OCI-LY3 (cell line): ENCODE results near the gene COX6A2.

ENCODE experiments used
- H2AFZ ChIP-seq: fragments of 200-600, 300-600 bp; shearing (Covaris generic); 2 replicates; pipeline ENCODE4 v1.6.0; 2014; ENCODE audit warnings: antibody characterized with exemption, low read depth, low read length
- H3K27ac ChIP-seq: fragments of 200-600, 300-600 bp; sonication (generic); 2 replicates; pipeline ENCODE4 v1.5.1; 2014; ENCODE audit warnings: mild to moderate bottlenecking, low read length, moderate library complexity, mixed read lengths
- H3K27me3 ChIP-seq: fragments of 200-600, 300-600 bp; sonication (generic); 2 replicates; pipeline ENCODE4 v1.6.1; 2014; ENCODE audit warnings: low read depth, low read length, mixed read lengths
- H3K36me3 ChIP-seq: fragments of 200-600, 300-600 bp; sonication (generic); replicated peaks from 2 replicates; pipeline ENCODE3; 2014; ENCODE audit warnings: low read depth, low read length, mixed read lengths
- H3K4me1 ChIP-seq: fragments of 300-600, 200-600 bp; sonication (generic); 2 replicates; pipeline ENCODE4 v1.6.1; 2014; ENCODE audit warnings: low read length, mixed read lengths
- H3K4me2 ChIP-seq: fragments of 200-600, 300-600 bp; sonication (generic); 2 replicates; pipeline ENCODE4 v1.6.1; 2014; ENCODE audit warnings: low read length, mixed read lengths
- H3K4me3 ChIP-seq: fragments of 300-600, 200-600 bp; sonication (generic); 2 replicates; pipeline ENCODE4 v1.5.1; 2014; ENCODE audit warnings: antibody characterized with exemption, mild to moderate bottlenecking, low read length, moderate library complexity
- H3K79me2 ChIP-seq: fragments of 300-600, 200-600 bp; shearing (Covaris generic); 2 replicates; pipeline ENCODE4 v1.6.1; 2014; ENCODE audit warnings: mild to moderate bottlenecking, low read length, mixed read lengths
- H3K9ac ChIP-seq: fragments of 300-600, 200-600 bp; shearing (Covaris generic); 2 replicates; pipeline ENCODE4 v1.6.0; 2014; ENCODE audit warnings: mild to moderate bottlenecking, low read length, moderate library complexity
- H3K9me3 ChIP-seq: fragments of 200-600, 300-600 bp; shearing (Covaris generic); 2 replicates; pipeline ENCODE4 v1.6.1; 2014; ENCODE audit warnings: low read length, mixed read lengths; ENCODE audit not compliant: insufficient read depth
- H4K20me1 ChIP-seq: fragments of 200-600, 300-600 bp; sonication (generic); 2 replicates; pipeline ENCODE4 v1.6.1; 2016; ENCODE audit warnings: low read length, mixed read lengths; ENCODE audit not compliant: insufficient read depth
- CTCF ChIP-seq: fragments of 200-600, 300-600 bp; sonication (generic); IDR thresholded peaks from 2 replicates; pipeline ENCODE4 v1.5.1; 2014; ENCODE audit warnings: antibody characterized with exemption, low read length, low read depth
- EZH2phosphoT487 ChIP-seq: fragments of 200-600 bp; shearing (Covaris generic); IDR thresholded peaks from 2 replicates; pipeline ENCODE4 v1.6.1; 2018; ENCODE audit warnings: antibody characterized with exemption, mixed run types, low read depth

The COX6A2 gene

GRCh38 chr16:31464348-31464769, 36.2 kb upstream of the COX6A2 start:
- TF ChIP-seq CTCF (no peak), EZH2phosphoT487 (no peak)
- Histone ChIP-seq H3K9ac (no peak overlapping the region), H3K9me3 (no peaks in the 10 kb centered on the region)

DNA sequence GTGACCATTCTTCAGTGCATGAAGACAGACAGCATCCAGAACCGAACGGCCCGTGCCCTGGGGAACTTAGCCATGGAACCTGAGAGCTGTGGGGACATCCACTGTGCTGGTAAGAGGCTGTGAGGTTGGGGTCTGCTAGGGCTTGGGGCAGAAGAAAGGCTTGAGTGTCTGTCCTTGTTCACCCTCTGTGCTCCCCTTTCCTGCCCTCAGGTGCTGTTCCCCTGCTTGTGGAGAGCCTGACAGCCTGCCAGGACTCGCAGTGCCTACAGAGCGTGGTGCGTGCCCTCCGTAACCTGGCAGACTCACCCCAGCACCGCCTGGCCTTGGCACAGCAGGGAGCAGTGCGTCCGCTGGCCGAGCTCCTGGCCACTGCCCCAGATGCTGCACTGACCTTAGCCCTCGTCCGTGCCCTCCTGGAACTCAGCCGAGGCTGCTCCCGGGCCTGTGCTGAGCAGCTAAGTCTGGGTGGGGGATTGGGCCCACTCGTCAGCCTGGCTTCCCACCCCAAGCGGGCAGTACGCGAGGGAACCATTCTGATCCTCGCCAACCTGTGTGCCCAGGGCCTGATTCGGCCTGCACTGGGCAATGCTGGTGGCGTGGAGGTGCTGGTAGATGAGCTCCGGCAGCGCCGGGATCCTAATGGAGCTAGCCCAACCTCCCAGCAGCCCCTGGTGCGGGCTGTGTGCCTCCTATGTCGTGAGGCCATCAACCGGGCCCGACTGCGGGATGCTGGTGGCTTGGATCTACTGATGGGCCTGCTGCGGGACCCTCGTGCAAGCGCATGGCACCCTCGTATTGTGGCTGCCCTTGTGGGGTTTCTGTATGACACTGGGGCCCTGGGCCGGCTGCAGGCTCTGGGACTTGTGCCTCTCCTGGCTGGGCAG, 34.0 kb upstream of the COX6A2 start:
- Histone ChIP-seq H3K36me3 (peaks cover 7% of the 10 kb centered on the region), H2AFZ (no peak overlapping the region), H3K9ac (no peak overlapping the region), H3K4me2 (no peak overlapping the region), H3K27ac (no peak overlapping the region), H3K4me3 (no peak overlapping the region), H3K79me2 (peaks cover 17% of the 10 kb centered on the region), H3K9me3 (no peaks in the 10 kb centered on the region), H4K20me1 (peaks cover 5% of the 10 kb centered on the region), H3K4me1 (peaks cover 21% of the 10 kb centered on the region), H3K27me3 (no peaks in the 10 kb centered on the region)
- TF ChIP-seq CTCF = no peak

More at GRCh38 chr16:31464348-31464769, 36.2 kb upstream of the COX6A2 start:
- Histone ChIP-seq H3K27me3 (no peaks in the 10 kb centered on the region), H3K4me2 (no peak overlapping the region), H3K79me2 (no peaks in the 10 kb centered on the region), H3K4me3 (no peak overlapping the region), H4K20me1 (no peaks in the 10 kb centered on the region), H3K36me3 (no peaks in the 10 kb centered on the region), H2AFZ (no peak overlapping the region), H3K4me1 (peaks cover 13% of the 10 kb centered on the region), H3K27ac (no peak overlapping the region)

DNA sequence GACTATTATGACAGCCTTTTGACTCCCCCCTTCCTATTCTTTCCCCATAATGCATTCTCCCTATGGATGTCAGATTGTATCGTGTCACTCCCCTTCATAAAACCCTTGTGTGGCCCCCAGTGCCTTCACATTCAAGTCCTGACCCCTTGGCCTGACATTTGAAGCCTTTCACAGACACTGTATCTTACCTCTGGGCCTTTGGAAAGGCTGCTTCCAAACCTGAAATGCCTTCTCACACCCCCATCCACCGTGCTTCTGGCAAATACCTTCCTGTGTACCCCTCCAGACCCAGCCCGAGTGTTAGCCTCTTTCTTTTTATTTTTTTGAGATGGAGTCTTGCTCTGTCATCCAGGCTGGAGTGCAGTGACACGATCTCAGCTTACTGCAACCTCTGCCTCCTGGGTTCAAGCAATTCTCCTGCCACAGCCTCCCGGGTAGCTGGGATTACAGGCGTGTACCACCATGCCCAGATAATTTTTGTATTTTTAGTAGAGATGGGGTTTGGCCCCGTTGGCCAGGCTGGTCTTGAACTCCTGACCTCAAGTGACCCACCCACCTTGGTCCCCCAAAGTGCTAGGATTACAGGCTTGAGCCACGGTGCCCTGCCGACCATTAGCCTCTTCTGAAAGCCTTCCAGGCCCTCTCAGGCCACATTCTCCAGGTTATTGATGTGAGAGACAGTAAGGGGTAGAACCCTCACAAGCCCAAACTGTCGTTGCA, 33.2 kb upstream of the COX6A2 start:
- H3K4me3 ChIP-seq = no peak overlapping the region
- H2AFZ ChIP-seq = no peak overlapping the region
- H3K79me2 ChIP-seq = peaks cover 25% of the 10 kb centered on the region
- H3K9ac ChIP-seq = no peak overlapping the region
- peaks cover 11% of the 10 kb centered on the region for H4K20me1 ChIP-seq
- peaks cover 12% of the 10 kb centered on the region for H3K36me3 ChIP-seq
- no peak overlapping the region for H3K4me2 ChIP-seq
- no peak for TF ChIP-seq CTCF
- TF ChIP-seq EZH2phosphoT487 = no peak
- H3K4me1 ChIP-seq = peaks cover 21% of the 10 kb centered on the region
- no peak overlapping the region for H3K27ac ChIP-seq
- no peaks in the 10 kb centered on the region for H3K27me3 ChIP-seq
- no peaks in the 10 kb centered on the region for H3K9me3 ChIP-seq

- Histone ChIP-seq H3K4me1 (peaks cover 21% of the 10 kb centered on the region), H3K4me3 (peak overlapping the region; percentile 89), H3K4me2 (peak overlapping the region; percentile 68), H3K27ac (no peak overlapping the region), H3K9ac (peak overlapping the region; percentile 60; the same call in 1 of the 2 replicates), H3K36me3 (peaks cover 12% of the 10 kb centered on the region), H2AFZ (no peak overlapping the region; the same call in 1 of the 2 replicates), H3K79me2 (peaks cover 31% of the 10 kb centered on the region), H3K9me3 (no peaks in the 10 kb centered on the region), H3K27me3 (no peaks in the 10 kb centered on the region), H4K20me1 (peaks cover 15% of the 10 kb centered on the region)
- no peak for TF ChIP-seq EZH2phosphoT487
- peak; percentile 67 for TF ChIP-seq CTCF
Measured at GRCh38 chr16:31460582-31461002, 32.4 kb upstream of the COX6A2 start.
